Epithelial cell of proximal tubule (primary cell): Measurements from ENCODE around the gene HES6. TPM values are rescaled to one million over a fixed set of nuclear protein-coding genes. Genes with fewer than 3 reads are reported as not detected.
A peak's percentile ranks its signal among the peaks of the same experiment; 100 is the strongest.
"Not testable (repeated sequence)": the region's sequence is repeated elsewhere in the genome, so short reads cannot be mapped to it uniquely, and the experiment has no call there.

Experiments used
- DNase-seq: peaks from one replicate; pipeline ENCODE4 v3.0.0-alpha.2; 2011; ENCODE audit warnings: low read depth
- H3K4me3 ChIP-seq: 2 replicates; pipeline ENCODE4 v1.5.1; 2011; ENCODE audit warnings: low read depth, mild to moderate bottlenecking, low read length
- total RNA-seq: library from RNA; depleted of rRNA; stranded (reverse); fragments of >200 nt; gene quantifications from 2 replicates; pipeline ENCODE4 v1.2.3, GENCODE V29; 2015
- TF ChIP-seq, protein P1 (sequence below): conservative IDR thresholded peaks from 2 replicates; pipeline ENCODE4 v1.5.1; 2012; ENCODE audit warnings: low read depth, mild to moderate bottlenecking, low read length

HES6 gene
- total RNA-seq, 1 donor from 2014 or later = 25.5 TPM

DNA sequence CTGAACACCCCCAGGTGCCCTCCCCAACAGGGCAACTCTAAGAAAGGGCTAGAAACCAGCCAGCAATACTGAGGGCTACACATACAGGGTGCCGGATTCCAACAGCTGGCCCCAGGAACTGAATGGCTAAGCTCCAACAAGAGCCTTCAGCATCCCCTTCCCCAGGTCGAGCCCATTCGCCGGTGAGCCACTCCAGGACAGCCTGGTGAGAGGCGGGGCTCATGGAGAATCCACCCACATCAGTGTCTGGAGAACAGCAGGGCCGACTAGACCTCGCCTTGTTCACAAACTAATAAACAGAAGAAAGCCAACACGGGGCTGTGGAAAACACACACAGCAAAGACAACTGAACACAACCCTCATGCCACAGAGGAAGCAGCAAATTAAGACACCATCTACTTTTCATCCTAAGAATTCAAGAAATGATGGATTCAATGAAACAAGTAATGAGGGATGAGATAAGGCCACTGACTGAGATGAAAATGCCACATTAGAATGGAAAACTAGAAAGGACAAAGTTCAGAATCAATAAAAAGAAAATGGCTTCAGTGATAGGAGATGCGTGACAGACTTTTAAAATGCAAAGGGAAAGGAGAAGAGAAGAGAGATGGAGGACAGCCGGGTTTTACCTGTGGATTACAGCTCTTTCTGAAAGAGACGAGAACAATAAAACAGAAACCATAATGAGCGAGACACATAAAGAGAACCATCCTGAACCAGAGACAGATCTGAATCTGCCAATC, 40.4 kb upstream of the HES6 start:
- no peak overlapping the region for H3K4me3 ChIP-seq
- DNase-seq = no peak
- TF ChIP-seq, protein P1, sequence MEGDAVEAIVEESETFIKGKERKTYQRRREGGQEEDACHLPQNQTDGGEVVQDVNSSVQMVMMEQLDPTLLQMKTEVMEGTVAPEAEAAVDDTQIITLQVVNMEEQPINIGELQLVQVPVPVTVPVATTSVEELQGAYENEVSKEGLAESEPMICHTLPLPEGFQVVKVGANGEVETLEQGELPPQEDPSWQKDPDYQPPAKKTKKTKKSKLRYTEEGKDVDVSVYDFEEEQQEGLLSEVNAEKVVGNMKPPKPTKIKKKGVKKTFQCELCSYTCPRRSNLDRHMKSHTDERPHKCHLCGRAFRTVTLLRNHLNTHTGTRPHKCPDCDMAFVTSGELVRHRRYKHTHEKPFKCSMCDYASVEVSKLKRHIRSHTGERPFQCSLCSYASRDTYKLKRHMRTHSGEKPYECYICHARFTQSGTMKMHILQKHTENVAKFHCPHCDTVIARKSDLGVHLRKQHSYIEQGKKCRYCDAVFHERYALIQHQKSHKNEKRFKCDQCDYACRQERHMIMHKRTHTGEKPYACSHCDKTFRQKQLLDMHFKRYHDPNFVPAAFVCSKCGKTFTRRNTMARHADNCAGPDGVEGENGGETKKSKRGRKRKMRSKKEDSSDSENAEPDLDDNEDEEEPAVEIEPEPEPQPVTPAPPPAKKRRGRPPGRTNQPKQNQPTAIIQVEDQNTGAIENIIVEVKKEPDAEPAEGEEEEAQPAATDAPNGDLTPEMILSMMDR = no peak

- TF ChIP-seq, protein P1 = no peak
- no peak overlapping the region for H3K4me3 ChIP-seq
- DNase-seq = no peak
These were observed 39.5 kb upstream of the HES6 start for GRCh38 chr2:238279324-238279682.

DNA sequence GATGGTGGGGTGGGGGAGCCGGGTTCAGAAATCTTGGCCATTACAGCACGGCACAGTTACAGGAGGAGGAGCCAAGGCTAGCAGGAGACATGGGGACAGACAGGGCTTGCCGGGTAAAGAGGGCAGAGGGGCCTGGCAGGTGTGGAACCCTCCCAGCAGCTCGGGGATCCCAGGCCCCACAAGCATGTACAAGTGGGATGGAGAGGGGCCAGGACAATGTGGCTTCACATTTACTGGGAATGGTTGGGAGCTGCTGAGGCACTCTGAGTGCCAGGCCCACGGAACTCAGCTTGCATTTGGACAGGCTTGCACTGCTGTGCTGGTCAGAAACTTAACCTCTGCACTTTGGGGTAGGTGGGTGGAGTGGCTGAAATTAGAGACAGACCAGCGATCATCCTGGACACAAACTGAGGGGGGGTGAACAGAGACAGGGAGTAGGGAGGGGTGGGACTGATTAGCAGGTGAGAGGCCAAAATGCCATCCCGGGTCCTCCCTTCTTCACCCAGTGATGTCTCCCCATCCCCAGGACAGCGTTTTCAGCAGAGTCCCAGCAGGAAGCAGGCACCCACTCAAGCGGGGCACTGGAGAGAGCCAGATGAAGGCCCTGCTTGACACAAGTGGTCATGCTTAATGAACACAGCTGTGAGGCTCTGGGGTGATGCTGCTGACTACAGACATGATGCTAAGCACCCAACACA, 38.9 kb upstream of the HES6 start:
- DNase-seq = no peak
- TF ChIP-seq, protein P1 = no peak
- H3K4me3 ChIP-seq = no peak overlapping the region

DNA sequence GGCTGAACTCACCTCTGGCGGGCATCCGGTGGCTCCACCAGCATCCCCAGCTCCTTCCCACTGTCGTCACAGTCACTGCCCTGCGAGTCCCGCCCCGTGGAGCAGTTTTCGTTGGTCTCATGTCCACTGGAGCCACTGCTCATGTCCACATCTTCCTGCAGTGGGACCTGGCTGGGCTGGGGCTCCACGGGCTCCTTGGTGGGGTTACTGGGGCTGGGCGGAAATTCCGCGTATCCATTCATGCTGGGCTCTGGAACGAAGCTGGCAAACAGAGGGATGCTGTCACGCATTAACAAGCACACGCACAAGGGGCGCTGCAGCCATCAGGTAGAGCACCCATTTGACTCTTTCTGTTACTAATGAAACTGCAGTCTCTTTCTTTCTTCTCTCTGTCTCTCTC, 37.9 kb upstream of the HES6 start:
- DNase-seq = no peak
- no peak overlapping the region for H3K4me3 ChIP-seq
- TF ChIP-seq, protein P1 = peak; percentile 56

- H3K4me3 ChIP-seq = no peak overlapping the region
- TF ChIP-seq, protein P1 = no peak
- DNase-seq = no peak
These were observed 34.5 kb upstream of the HES6 start for GRCh38 chr2:238274152-238274865.

DNA sequence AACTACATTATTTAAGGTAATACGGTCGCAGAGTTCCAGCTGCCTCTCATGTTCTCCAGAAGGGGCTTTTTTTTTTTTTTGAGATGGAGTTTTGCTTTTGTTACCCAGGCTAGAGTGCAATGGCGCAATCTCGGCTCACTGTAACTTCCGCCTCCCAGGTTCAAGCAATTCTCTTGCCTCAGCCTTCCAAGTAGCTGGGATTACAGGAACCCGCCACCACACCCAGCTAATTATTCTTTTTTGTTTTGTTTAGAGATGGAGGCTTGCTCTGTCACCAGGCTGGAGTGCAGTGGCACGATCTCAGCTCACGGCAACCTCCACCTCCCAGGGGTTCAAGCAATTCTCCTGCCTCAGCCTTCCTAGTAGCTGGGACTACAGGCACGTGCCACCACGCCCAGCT, 33.6 kb upstream of the HES6 start:
- not testable (repeated sequence) for DNase-seq, H3K4me3 ChIP-seq

GRCh38 chr2:238272156-238272555, 32.3 kb upstream of the HES6 start:
- no peak overlapping the region for H3K4me3 ChIP-seq
- no peak for DNase-seq
- TF ChIP-seq, protein P1 = no peak

DNA sequence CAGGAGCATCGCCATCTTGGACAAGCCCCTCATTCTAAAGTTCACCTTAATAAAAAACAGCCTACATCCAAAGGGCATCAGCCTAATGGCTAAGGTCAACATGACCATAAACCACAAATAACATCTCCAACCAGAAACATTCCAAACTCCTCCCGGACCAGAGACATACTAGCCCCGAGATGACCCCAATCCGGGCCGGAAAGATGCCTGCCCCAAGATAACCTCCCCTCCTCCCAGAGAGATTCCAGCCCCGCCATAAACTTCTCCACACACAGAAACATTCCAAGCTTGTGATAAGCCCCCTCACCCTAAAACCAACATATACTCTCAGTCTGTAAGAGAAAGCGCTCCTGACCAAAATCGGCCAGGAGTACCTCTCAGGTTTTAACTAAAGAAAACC, 31.8 kb upstream of the HES6 start:
- H3K4me3 ChIP-seq, DNase-seq: not testable (repeated sequence)
